ENCODE results near the gene PIANP. TPM values are rescaled to one million over a fixed set of nuclear protein-coding genes. Genes with fewer than 3 reads are reported as not detected.
"Not testable (repeated sequence)": the region's sequence is repeated elsewhere in the genome, so short reads cannot be mapped to it uniquely, and the experiment has no call there.

PIANP gene
- total and polyA plus RNA-seq, 2 donors (not counting 1 experiment from before 2014, with no cell fraction given) = 0.24 to 0.54 TPM

GRCh38 chr12:6716031-6716873 is 15.6 kb upstream of the PIANP start:
- CTCF ChIA-PET; H3K36me3 ChIP-seq (replicated peaks in 1 of 2; ENCODE audit: control extremely low read depth in 1 of 2, control insufficient read depth in 1 of 2, extremely low read depth in 1 of 2, insufficient read depth in 2 of 2, low read length in 1 of 2); H3K4me1 Mint-ChIP-seq; DNase-seq; H2AFZ ChIP-seq (ENCODE audit: insufficient read depth, low read depth, low read length, poor library complexity, severe bottlenecking); H3K4me1 ChIP-seq (ENCODE audit: control insufficient read depth in 2 of 2, insufficient read depth in 2 of 2, low read length in 2 of 2); H4K20me1 ChIP-seq (ENCODE audit: control insufficient read depth, insufficient read depth, low read length, poor library complexity, severe bottlenecking); intact Hi-C loops (cut with micrococcal nuclease); H3K27me3 ChIP-seq (replicated peaks in 1 of 4; ENCODE audit: control extremely low read depth in 1 of 4, control insufficient read depth in 3 of 4, insufficient read depth in 4 of 4, low read length in 3 of 4); POLR2A ChIA-PET; H3K4me3 Mint-ChIP-seq; H3K9ac ChIP-seq (ENCODE audit: low read length); ATAC-seq (ENCODE audit: low read depth); H3K27ac ChIP-seq (ENCODE audit: low read length in 2 of 2); H3K27me3 Mint-ChIP-seq; H3K27ac Mint-ChIP-seq; H3K4me2 ChIP-seq (replicated peaks; ENCODE audit: low read depth, low read length, poor library complexity, severe bottlenecking); H3K79me2 ChIP-seq (ENCODE audit: control insufficient read depth, insufficient read depth, low read length); H3K9me3 ChIP-seq (ENCODE audit: control extremely low read depth in 1 of 3, control insufficient read depth in 2 of 3, insufficient read depth in 1 of 3, low read length in 2 of 3); H3K4me3 ChIP-seq (ENCODE audit: control extremely low read depth in 1 of 5, extremely low read depth in 1 of 5, insufficient read depth in 1 of 5, low read depth in 2 of 5, low read length in 4 of 5); H3K9me3 Mint-ChIP-seq (ENCODE audit: insufficient read depth): not testable (repeated sequence)
- 98% methylated on average over 10 of the region's 41 CpGs for WGBS (ENCODE audit: insufficient coverage)

GRCh38 chr12:6708960-6709394 is 8.4 kb upstream of the PIANP start:
- POLR2A ChIA-PET = interaction anchor here (0.6 kb wide), 1 partner anchor 99 kb away, joined by 8 read pairs; no protein-coding TSS in a partner anchor
- intact Hi-C loops (cut with micrococcal nuclease) = no loop called here
- CTCF ChIA-PET = interaction anchor here (1.4 to 2.2 kb wide), 3 partner anchors 14 to 69 kb away, joined by 3 to 5 read pairs (median 4); partner anchors contain the start of genes COPS7A and ZNF384

GRCh38 chr12:6708351-6708750 is 7.7 kb upstream of the PIANP start:
- H3K79me2 ChIP-seq (ENCODE audit: control insufficient read depth, insufficient read depth, low read length); H4K20me1 ChIP-seq (ENCODE audit: control insufficient read depth, insufficient read depth, low read length, poor library complexity, severe bottlenecking); H2AFZ ChIP-seq (ENCODE audit: insufficient read depth, low read depth, low read length, poor library complexity, severe bottlenecking); POLR2A ChIA-PET; CTCF ChIA-PET; DNase-seq; H3K27ac Mint-ChIP-seq; H3K9ac ChIP-seq (ENCODE audit: low read length); ATAC-seq (ENCODE audit: low read depth); H3K4me1 Mint-ChIP-seq; H3K4me2 ChIP-seq (replicated peaks; ENCODE audit: low read depth, low read length, poor library complexity, severe bottlenecking); H3K4me3 ChIP-seq (ENCODE audit: control extremely low read depth in 1 of 5, extremely low read depth in 1 of 5, insufficient read depth in 1 of 5, low read depth in 2 of 5, low read length in 4 of 5); H3K36me3 ChIP-seq (replicated peaks in 1 of 2; ENCODE audit: control extremely low read depth in 1 of 2, control insufficient read depth in 1 of 2, extremely low read depth in 1 of 2, insufficient read depth in 2 of 2, low read length in 1 of 2); H3K4me3 Mint-ChIP-seq; H3K27ac ChIP-seq (ENCODE audit: low read length in 2 of 2); H3K4me1 ChIP-seq (ENCODE audit: control insufficient read depth in 2 of 2, insufficient read depth in 2 of 2, low read length in 2 of 2); intact Hi-C loops (cut with micrococcal nuclease); H3K9me3 Mint-ChIP-seq (ENCODE audit: insufficient read depth); H3K9me3 ChIP-seq (ENCODE audit: control extremely low read depth in 1 of 3, control insufficient read depth in 2 of 3, insufficient read depth in 1 of 3, low read length in 2 of 3): not testable (repeated sequence)
- H3K27me3 Mint-ChIP-seq = peaks cover 24% of the 10 kb centered on the region
- H3K27me3 ChIP-seq (replicated peaks in 1 of 4; ENCODE audit: control extremely low read depth in 1 of 4, control insufficient read depth in 3 of 4, insufficient read depth in 4 of 4, low read length in 3 of 4) = peaks cover 0 to 37% (median 16%) of the 10 kb centered on the region in 4 experiments
- WGBS (ENCODE audit: insufficient coverage) = 94% methylated on average over 20 of the region's 21 CpGs

More at GRCh38 chr12:6708960-6709394, 8.4 kb upstream of the PIANP start:
- H3K4me1 ChIP-seq (ENCODE audit: control insufficient read depth in 2 of 2, insufficient read depth in 2 of 2, low read length in 2 of 2) = no peaks in the 10 kb centered on the region
- H3K4me3 ChIP-seq (ENCODE audit: control extremely low read depth in 1 of 5, extremely low read depth in 1 of 5, insufficient read depth in 1 of 5, low read depth in 2 of 5, low read length in 4 of 5) = no peak overlapping the region
- peak overlapping the region; percentile 89 for H3K4me3 Mint-ChIP-seq
- peaks cover 9% of the 10 kb centered on the region for H3K4me1 Mint-ChIP-seq
- no peak overlapping the region for H3K9ac ChIP-seq (ENCODE audit: low read length)
- no peaks in the 10 kb centered on the region for H3K9me3 Mint-ChIP-seq (ENCODE audit: insufficient read depth)
- H2AFZ ChIP-seq (ENCODE audit: insufficient read depth, low read depth, low read length, poor library complexity, severe bottlenecking) = no peak overlapping the region
- H3K4me2 ChIP-seq (replicated peaks; ENCODE audit: low read depth, low read length, poor library complexity, severe bottlenecking) = no peak overlapping the region
- no peaks in the 10 kb centered on the region for H3K36me3 ChIP-seq (replicated peaks in 1 of 2; ENCODE audit: control extremely low read depth in 1 of 2, control insufficient read depth in 1 of 2, extremely low read depth in 1 of 2, insufficient read depth in 2 of 2, low read length in 1 of 2)
- WGBS (ENCODE audit: insufficient coverage) = 39% methylated on average over 16 of the region's 16 CpGs
- no peak overlapping the region for H3K27ac ChIP-seq (ENCODE audit: low read length in 2 of 2)
- peaks cover 20% of the 10 kb centered on the region for H3K27me3 Mint-ChIP-seq
- DNase-seq (no peak), ATAC-seq (ENCODE audit: low read depth) (no peak)
- H3K79me2 ChIP-seq (ENCODE audit: control insufficient read depth, insufficient read depth, low read length) = no peaks in the 10 kb centered on the region
- H3K27me3 ChIP-seq (replicated peaks in 1 of 4; ENCODE audit: control extremely low read depth in 1 of 4, control insufficient read depth in 3 of 4, insufficient read depth in 4 of 4, low read length in 3 of 4) = peaks cover 0 to 34% (median 10%) of the 10 kb centered on the region in 4 experiments
- TF ChIP-seq EZH2 (IDR thresholded peaks at IDR 0.05; ENCODE audit: borderline replicate concordance, insufficient read depth, low read depth, low read length, poor library complexity, severe bottlenecking) = no peak
- TF ChIP-seq CTCF (IDR thresholded peaks at IDR 0.05) = no peak
- H3K27ac Mint-ChIP-seq = peak overlapping the region; percentile 75
- H4K20me1 ChIP-seq (ENCODE audit: control insufficient read depth, insufficient read depth, low read length, poor library complexity, severe bottlenecking) = no peaks in the 10 kb centered on the region
- no peaks in the 10 kb centered on the region for H3K9me3 ChIP-seq (ENCODE audit: control extremely low read depth in 1 of 3, control insufficient read depth in 2 of 3, insufficient read depth in 1 of 3, low read length in 2 of 3)

All from B cell (primary cell).